Measurements from ENCODE around the gene PDE6B. TPM values are rescaled to one million over a fixed set of nuclear protein-coding genes. Genes with fewer than 3 reads are reported as not detected.

Gene PDE6B
- total RNA-seq, 1 donor from 2014 or later: 0.83 TPM

DNA sequence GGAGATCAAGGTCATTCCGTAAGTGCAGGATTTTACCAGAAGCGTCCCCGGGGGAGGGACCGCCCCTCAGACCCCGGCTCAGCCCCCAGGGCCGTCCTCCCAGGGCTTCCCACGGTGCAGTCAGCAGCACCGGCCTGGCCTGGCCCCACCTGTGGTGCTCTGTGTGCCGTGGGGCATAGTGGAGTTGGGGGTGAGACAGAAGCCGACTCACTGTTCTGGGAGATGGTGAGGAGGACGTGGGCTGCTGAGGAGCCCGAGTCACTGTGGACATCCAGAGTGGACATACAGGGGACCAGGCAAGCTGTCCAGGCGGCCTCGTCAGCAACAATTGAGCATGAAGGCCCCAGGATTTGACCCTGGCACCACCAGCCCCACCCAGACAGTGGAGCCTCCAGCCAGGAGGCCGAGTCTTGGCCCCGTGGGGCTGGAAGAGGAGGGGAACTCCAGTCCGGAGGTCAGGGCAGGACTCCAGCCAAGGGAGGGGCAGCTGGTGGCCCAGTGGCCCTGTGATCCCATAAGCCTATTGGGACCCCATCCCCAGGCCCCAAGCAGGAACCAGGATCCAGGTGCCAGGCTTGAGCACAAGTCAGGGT, 29.6 kb downstream of the PDE6B start:
- ATAC-seq (no peak), DNase-seq (ENCODE audit: low spot score) (no peak)

DNA sequence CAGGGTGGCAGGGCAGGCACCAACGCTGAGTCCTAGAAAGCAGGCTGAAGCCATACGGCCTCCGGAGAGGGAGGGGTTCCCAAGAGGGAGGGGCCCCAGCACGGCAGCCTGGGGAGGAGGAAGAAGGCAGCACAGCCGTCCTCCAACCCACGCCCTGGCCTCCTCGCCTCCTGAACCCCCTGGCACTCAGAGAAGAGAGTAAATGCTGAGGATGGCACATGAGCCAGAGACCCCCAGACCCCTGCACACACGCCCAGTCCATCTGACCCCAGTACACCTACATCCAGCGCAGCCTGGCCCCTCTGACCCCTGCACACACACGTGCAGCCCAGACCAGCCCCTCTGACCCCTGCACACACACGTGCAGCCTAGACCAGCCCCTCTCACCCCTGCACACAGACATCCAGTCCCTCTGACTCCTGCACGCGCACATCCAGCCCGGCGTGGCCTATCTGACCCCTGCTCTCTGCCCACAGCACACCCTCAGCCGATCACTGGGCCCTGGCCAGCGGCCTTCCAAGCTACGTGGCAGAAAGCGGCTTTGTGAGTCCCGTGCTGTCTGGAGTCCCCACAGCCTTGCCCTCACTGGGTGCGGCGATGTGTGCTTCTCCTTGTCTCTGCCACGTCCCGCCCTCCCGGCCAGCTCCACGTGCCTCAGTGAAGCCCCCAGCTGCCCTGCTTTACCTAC, 30.2 kb downstream of the PDE6B start:
- no peak for DNase-seq (ENCODE audit: low spot score)

DNA sequence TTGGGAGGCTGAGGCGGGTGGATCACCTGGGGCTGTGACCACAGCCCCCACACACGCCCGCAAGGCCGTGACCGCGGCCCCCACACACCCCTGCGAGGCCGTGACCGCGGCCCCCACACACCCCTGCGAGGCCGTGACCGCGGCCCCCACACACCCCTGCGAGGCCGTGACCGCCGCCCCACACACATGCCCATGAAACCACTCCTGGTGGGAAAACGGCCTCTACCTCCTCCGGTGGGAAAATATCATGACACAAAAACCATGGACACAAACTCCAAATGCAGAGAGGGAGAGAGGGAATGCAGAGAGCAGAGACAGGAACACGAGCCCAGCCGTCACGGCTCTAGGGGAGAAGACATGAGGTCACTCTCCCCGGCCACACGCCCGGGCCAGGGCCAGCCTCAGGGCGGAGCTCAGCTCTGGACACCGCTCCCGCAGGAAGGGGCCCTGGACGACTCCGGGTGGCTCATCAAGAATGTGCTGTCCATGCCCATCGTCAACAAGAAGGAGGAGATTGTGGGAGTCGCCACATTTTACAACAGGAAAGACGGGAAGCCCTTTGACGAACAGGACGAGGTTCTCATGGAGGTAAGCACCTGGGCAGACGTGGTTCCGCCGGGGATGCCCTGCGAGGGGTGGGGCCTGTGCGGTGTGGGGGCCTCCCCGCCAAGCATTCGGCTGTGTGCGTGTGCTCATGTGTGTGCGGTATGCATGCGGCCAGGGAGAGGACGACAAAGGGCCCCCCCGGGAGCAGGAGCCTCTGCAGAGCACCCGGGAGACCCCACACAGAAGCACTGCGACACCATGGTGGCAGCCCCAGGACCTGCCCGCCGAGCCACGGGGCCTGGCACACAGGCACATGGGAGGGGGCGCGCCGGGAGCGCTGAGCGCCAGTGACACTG, 31.3 kb downstream of the PDE6B start:
- DNase-seq (ENCODE audit: low spot score) (no peak), ATAC-seq (no peak)

More for the DNA sequence above, 30.2 kb downstream of the PDE6B start:
- no peak for ATAC-seq

DNA sequence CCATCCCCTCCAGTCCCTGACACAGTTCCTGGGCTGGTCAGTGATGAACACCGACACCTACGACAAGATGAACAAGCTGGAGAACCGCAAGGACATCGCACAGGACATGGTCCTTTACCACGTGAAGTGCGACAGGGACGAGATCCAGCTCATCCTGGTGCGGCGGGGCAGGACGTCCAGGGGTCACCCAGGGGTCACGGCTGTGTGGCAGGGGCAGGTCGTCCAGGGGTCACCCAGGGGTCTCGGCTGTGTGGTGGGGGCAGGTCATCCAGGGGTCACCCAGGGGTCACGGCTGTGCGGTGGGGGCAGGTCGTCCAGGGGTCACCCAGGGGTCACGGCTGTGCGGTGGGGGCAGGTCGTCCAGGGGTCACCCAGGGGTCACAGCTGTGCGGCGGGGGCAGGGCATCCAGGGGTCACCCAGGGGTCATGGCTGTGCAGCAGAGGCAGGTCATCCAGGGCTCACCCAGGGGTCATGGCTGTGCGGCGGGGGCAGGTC, 32.0 kb downstream of the PDE6B start:
- DNase-seq (ENCODE audit: low spot score) (no peak), ATAC-seq (no peak)

DNA sequence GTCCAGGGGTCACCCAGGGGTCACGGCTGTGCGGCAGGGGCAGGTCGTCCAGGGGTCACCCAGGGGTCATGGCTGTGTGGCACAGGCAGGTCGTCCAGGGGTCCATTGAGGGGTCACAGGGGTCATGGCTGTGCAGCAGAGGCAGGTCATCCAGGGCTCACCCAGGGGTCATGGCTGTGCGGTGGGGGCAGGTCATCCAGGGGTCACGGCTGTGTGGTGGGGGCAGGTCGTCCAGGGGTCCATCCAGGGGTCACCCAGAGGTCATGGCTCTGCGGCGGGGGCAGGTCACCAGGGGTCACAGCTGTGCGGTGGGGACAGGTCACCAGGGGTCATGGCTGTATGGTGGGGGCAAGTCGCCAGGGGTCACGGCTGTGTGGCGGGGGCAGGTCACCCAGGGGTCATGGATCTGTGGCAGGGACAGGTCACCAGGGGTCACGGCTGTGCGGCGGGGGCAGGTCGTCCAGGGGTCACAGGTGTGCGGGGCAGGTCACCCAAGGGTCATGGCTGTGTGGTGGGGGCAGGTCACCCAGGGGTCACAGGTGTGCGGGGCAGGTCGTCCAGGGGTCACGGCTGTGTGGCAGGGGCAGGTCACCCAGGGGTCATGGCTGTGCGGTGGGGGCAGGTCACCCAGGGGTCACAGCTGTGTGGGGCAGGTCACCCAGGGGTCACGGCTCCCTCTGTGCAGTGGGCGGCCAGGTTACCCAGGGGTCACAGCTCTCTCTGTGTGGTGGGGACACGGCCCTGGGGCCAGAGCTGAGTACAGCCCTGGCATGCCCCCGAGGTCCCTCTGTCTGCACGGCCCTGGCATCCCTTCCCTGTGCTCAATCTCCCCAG, 32.7 kb downstream of the PDE6B start:
- no peak for DNase-seq (ENCODE audit: low spot score)
- ATAC-seq: no peak

DNA sequence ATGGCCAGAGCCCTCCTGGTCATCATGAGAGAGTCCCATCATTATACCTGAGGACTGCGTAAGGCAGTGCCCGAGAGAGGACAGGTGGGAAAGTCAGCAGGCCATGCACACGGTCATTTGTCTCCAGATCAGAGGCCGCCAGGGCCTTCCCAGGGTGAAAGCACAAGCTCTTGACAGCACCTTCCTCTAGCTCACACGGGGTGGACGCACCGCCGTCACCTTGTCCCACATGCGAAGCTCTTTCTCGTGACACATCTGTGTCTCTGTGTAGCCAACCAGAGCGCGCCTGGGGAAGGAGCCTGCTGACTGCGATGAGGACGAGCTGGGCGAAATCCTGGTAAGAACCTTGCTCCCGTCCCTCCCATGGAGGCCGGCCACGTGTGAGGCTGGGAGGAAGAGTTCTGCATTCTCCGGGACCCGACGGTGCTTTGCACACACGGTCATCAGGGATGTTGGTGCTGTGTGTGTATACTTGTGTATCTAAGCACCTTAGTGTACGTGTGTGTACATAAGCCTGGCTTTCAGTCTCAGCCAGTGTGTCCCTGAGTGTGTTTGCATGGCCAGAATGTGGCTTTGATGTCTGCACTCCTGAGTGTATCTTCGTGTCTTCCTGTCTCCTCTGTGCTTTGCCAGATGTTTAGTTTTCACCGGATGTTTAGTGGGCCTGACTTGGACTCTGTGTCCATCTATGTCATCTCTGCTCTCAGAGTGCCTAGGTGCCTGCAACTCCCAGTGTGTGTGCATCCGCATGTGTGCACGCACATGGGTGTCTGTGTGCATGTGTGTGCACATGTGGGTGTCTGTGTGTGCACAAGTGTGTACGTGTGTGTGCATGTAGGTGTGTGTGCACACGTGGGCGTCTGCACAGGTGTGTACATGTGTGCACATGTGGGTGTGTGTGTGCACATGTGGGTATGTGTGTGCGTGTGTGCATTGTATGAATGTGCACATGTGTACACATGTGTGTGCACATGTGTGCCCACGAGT, 33.6 kb downstream of the PDE6B start:
- no peak for DNase-seq (ENCODE audit: low spot score)
- ATAC-seq: no peak

DNA sequence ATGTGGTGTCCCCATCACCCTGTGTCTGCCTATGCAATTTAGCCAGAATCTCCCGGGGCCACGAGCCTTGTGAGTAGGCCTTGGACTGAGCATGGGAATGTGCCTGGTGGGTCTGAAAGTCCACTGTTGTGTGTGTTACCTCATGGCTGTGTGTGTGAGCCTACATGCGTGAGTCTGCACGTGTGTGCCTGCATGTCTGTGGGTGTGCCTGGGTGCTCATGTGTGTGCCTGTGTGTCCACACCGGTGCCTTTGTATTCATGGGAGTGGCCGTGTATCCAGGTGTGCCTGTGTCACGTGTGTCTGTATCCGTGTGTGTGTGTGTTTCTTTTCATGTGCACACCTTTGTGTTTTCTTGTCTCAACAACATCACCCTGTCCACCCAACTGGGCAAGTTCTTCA, 34.5 kb downstream of the PDE6B start:
- ATAC-seq: no peak
- no peak for DNase-seq (ENCODE audit: low spot score)

DNA sequence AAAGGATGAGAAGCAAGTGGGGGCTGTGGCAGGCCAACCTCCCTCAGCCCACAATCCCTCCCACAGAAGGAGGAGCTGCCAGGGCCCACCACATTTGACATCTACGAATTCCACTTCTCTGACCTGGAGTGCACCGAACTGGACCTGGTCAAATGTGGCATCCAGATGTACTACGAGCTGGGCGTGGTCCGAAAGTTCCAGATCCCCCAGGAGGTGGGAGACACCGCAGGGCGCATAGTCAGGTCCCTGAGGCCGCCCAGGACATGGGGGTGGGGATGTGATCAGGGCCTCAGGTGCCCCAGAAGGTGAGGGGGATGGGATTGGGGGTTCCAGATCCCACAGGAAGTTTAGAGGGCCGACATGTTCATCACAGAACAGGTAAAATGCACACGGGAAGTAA, 35.0 kb downstream of the PDE6B start:
- no peak for ATAC-seq
- DNase-seq (ENCODE audit: low spot score): no peak

DNA sequence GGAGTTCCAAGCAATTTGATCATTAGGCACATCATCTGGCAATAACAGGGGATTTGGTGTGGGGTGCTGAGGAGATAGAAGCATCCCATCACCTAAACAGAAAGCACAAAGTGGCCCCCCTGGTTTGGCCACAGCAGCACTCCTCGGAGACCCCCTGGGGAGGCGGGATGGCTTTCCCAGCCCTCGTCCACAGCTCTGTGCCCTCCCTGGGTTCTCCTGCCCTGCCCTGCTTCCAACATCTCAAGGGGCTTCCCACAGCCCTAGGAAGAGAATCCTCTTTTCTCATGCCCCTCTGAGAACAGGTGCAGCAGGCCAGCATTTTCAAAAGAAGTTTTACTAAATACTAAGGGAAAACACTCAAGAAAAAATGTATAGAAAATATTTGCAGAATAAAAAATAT, 35.9 kb downstream of the PDE6B start:
- no peak for ATAC-seq

DNA sequence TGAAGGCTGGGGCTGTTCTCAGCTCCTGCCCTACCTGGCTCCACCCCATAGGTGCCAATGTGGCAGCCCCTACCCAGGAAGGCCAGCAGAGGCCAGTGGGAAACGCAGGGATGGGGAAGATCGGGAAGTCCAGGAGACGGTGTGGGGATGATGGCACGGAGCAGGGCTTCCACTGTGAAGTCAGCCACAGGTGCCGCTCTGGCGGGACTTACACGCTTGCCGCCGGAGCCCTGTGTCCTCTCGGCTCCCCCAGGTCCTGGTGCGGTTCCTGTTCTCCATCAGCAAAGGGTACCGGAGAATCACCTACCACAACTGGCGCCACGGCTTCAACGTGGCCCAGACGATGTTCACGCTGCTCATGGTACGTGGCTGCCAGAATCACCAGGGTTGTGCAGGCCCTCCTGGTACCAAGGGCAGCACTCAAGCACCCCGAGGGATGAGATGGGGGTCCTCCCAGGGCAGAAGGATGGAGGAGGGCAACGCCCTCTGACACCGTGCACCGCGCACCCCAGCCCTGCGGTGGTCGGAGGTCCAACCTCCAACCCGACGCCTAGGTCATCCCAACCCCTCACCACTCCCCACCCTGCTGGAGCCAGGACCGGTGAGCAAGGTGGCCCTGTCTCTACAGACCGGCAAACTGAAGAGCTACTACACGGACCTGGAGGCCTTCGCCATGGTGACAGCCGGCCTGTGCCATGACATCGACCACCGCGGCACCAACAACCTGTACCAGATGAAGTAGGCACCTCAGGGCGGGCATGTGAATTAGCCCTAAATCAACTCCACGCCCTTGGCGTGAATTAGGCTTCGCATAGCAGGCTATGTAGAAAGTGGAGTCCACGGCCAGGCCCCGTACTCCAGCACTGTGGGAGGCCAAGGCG, 36.7 kb downstream of the PDE6B start:
- ATAC-seq (no peak), DNase-seq (ENCODE audit: low spot score) (no peak)

More for the DNA sequence above, 35.9 kb downstream of the PDE6B start:
- DNase-seq (ENCODE audit: low spot score): no peak

DNA sequence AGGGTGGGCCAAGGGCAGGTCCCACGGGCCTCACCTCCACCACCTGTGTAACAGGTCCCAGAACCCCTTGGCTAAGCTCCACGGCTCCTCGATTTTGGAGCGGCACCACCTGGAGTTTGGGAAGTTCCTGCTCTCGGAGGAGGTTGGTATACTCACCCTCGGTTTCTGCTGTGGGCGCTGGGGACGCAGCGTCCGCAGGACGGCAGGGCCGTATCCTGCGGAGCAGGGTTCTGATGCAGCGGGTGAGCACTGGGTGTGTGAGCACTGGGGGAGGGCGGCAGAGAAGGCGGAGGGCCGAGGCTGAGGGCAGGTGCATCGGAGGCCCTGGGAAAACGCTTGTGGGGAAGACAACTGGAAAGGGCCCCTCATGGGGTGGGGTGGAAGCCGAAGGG, 37.7 kb downstream of the PDE6B start:
- DNase-seq (ENCODE audit: low spot score) (no peak), ATAC-seq (no peak)

DNA sequence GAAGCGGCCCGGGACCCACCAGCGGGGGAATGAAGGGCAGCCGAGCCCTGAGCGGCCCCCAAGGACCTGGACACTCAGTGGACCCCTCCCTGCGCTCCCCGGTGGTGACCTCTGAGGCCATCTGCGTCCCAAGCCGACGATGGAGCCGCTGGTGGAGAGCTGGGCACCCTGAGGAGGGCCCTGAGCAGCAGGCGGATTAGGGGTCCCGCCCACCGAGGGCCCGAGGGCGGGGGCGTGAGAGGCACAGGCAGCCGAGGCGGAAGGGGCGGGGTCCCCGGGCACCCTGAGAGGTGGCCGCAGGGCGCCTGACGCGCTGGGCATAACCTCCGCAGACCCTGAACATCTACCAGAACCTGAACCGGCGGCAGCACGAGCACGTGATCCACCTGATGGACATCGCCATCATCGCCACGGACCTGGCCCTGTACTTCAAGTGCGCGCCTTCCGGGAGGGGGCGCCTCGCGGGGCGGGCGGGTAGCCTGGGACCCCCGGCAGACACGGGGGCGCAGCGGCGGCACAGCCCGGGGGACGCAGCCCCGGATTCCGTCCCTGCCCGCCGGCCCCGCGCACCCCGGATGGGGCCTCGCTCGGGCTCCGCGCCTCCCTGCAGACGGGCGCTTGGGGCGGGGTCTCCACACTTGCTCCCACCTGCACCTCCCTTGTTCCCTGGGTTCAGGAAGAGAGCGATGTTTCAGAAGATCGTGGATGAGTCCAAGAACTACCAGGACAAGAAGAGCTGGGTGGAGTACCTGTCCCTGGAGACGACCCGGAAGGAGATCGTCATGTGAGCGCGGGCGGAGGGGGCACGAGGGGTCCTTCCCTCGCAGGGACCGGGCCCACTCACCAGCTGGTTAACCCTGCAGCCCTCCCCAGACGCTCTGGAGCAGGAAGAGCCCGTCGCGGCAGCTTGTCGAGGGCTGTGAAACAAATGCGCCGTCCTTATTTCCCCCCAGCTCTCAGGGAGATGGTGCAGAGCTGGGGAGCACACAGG, 38.4 kb downstream of the PDE6B start:
- ATAC-seq (peak; percentile 41), DNase-seq (ENCODE audit: low spot score) (no peak)

DNA sequence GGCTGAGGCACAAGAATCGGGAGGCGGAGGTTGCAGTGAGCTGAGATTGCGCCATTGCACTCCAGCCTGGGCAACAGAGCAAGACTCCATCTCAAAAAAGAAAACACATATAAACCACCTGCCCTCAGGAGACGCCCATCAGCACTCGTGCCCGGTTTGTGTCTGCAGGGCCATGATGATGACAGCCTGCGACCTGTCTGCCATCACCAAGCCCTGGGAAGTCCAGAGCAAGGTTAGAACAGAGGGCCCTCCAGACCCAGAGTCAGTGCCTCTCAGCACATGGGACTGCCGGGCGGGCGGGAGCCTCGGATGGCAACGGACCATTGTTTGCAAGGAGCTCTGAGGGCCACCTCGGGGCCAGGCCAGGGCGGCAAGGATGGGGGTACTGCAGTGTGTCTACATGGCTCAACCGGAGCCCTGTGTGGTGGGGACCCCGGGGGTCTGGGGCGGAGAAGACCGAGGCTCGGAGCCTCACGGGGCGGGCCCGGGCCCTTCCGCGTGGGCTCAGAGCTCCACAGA, 39.4 kb downstream of the PDE6B start:
- DNase-seq (ENCODE audit: low spot score): no peak
- ATAC-seq: no peak

DNA sequence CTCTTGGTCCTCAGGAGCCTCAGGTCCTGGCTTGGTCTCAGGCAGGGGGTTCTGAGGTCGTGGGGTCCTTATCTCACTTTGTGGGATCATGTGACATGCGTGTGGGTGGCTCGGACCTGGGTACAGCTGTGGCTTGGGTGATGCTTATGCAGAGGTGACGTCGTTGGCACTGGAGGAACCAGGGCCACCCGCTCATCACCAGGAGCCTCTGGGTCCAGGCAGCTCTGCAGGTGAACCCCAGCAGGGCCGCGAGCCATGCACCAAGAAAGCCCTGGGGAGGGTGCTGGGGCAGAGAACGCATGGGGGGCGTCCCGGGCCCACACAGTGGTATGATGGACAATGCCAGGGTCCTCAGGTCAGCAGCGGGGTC, 40.0 kb downstream of the PDE6B start:
- no peak for DNase-seq (ENCODE audit: low spot score)
- ATAC-seq: no peak

DNA sequence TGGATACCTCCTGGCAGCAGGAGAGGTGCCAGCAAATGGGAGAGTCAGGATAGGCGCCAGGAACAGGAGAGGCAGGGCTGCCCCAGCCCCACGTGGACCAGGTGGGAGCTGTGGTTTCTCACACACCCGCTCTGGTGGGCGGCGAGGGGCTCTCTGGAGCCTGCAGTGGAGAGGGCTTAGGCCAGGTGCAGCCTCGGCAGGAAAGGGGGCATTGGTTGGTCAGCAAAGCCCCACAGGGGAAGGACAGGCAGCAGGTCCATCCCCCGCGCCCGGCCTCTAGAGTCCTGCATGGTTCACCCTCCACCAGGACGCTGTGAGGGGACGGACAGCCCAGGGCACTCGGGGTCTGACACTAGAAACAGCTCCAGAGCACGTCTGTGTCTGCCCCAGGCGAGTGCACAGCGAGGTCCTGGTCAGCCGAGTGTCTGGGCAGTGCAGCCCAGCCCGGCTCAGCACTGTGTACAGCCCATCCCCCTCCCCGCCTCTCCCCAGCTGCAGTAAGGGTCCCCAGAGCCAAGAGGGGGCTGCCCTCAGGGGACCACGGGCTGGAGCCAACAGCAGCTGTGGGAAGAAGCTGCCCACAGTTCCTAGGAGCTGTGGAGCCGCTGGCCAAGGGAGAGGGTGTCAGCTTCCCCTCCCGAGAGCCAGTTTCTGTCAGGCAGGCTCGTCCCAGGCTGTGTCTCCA, 40.5 kb downstream of the PDE6B start:
- no peak for DNase-seq (ENCODE audit: low spot score)
- no peak for ATAC-seq

DNA sequence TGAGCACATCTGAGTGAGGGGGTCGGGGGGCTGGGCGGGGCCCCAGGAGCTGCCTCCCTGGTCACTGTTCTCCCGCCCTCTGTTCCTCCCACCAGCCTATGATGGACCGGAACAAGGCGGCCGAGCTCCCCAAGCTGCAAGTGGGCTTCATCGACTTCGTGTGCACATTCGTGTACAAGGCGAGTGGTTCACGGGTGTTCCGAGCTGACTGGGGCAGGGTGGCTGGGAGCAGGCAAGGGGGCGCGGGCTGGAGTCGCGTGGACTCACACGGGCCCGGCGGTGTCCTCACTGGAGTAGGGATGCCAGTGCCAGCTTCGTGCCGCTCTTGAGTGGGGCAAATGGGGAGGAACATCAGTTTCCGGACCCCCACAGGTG, 41.0 kb downstream of the PDE6B start:
- ATAC-seq (no peak), DNase-seq (ENCODE audit: low spot score) (no peak)

All from left lobe of liver (tissue), 2 donors.